ENCODE measurements around the gene CNTN5. TPM values are rescaled to one million over a fixed set of nuclear protein-coding genes. Genes with fewer than 3 reads are reported as not detected.

Gene CNTN5
- polyA plus RNA-seq, 1 donor from 2014 or later = 1.1 TPM

GRCh38 chr11:99584830-99585229 is 564.1 kb downstream of the CNTN5 start:
- TF ChIP-seq EP300 (conservative IDR thresholded peaks at IDR 0.05; ENCODE audit: poor library complexity, severe bottlenecking) (no peak), TAF1 (IDR thresholded peaks at IDR 0.05; ENCODE audit: low read depth) (no peak), MXI1 (conservative IDR thresholded peaks at IDR 0.05; ENCODE audit: poor library complexity, severe bottlenecking) (no peak), SMC3 (conservative IDR thresholded peaks at IDR 0.05; ENCODE audit: poor library complexity) (no peak), EZH2 (IDR thresholded peaks at IDR 0.05; ENCODE audit: borderline replicate concordance, insufficient read depth, low read length, poor library complexity, severe bottlenecking) (no peak), POLR2AphosphoS5 (IDR thresholded peaks at IDR 0.05) (no peak), REST (IDR thresholded peaks at IDR 0.05; ENCODE audit: borderline replicate concordance) (no peak), RAD21 (conservative IDR thresholded peaks at IDR 0.05) (no peak)
- Histone ChIP-seq H3F3A (ENCODE audit: insufficient read depth, low read length, poor library complexity, severe bottlenecking) (no peaks in the 10 kb centered on the region), H4K20me1 (ENCODE audit: insufficient read depth) (no peaks in the 10 kb centered on the region), H3K9ac (ENCODE audit: low read length) (no peak overlapping the region), H3K27ac (ENCODE audit: low read length) (no peak overlapping the region), H3K36me3 (ENCODE audit: insufficient read depth, low read length) (no peaks in the 10 kb centered on the region), H3K4me2 (ENCODE audit: low read length) (no peak overlapping the region), H3K4me3 (ENCODE audit: low read length) (no peak overlapping the region), H3K27me3 (ENCODE audit: insufficient read depth, low read depth, low read length) (no peaks in the 10 kb centered on the region), H3K9me3 (ENCODE audit: low read length) (no peaks in the 10 kb centered on the region), H3K9me2 (ENCODE audit: insufficient read depth, low read length) (no peaks in the 10 kb centered on the region), H2AFZ (ENCODE audit: low read depth, low read length) (no peak overlapping the region), H3K79me2 (replicated peaks; ENCODE audit: insufficient read depth, low read length) (no peaks in the 10 kb centered on the region)

- Histone ChIP-seq H3K79me2 (replicated peaks; ENCODE audit: insufficient read depth, low read length) (no peaks in the 10 kb centered on the region), H3K4me3 (ENCODE audit: low read length) (no peak overlapping the region), H3K9me2 (ENCODE audit: insufficient read depth, low read length) (no peaks in the 10 kb centered on the region), H3K27ac (ENCODE audit: low read length) (no peak overlapping the region), H3K4me2 (ENCODE audit: low read length) (no peak overlapping the region), H3K36me3 (ENCODE audit: insufficient read depth, low read length) (no peaks in the 10 kb centered on the region), H2AFZ (ENCODE audit: low read depth, low read length) (no peak overlapping the region), H3K9me3 (ENCODE audit: low read length) (no peaks in the 10 kb centered on the region), H3K27me3 (ENCODE audit: insufficient read depth, low read depth, low read length) (no peaks in the 10 kb centered on the region), H4K20me1 (ENCODE audit: insufficient read depth) (no peaks in the 10 kb centered on the region), H3F3A (ENCODE audit: insufficient read depth, low read length, poor library complexity, severe bottlenecking) (no peaks in the 10 kb centered on the region), H3K9ac (ENCODE audit: low read length) (no peak overlapping the region)
- TF ChIP-seq REST (IDR thresholded peaks at IDR 0.05; ENCODE audit: borderline replicate concordance) (no peak), TAF1 (IDR thresholded peaks at IDR 0.05; ENCODE audit: low read depth) (no peak), EZH2 (IDR thresholded peaks at IDR 0.05; ENCODE audit: borderline replicate concordance, insufficient read depth, low read length, poor library complexity, severe bottlenecking) (no peak), MXI1 (conservative IDR thresholded peaks at IDR 0.05; ENCODE audit: poor library complexity, severe bottlenecking) (no peak), SMC3 (conservative IDR thresholded peaks at IDR 0.05; ENCODE audit: poor library complexity) (no peak), CTCF (IDR thresholded peaks at IDR 0.05; ENCODE audit: poor library complexity, severe bottlenecking) (no peak), EP300 (conservative IDR thresholded peaks at IDR 0.05; ENCODE audit: poor library complexity, severe bottlenecking) (no peak)
Measured at GRCh38 chr11:99585606-99586005, 564.9 kb downstream of the CNTN5 start.
